HG02763 (cell line): ENCODE measurements around the gene SRPX2.
"Not testable (repeated sequence)": the region's sequence is repeated elsewhere in the genome, so short reads cannot be mapped to it uniquely, and the experiment has no call there.

Experiments used
- ATAC-seq: cut with Tn5 transposase; IDR thresholded peaks from one replicate; pipeline ENCODE4 v1.9.1; 2021; ENCODE audit warnings: mild to moderate bottlenecking, moderate library complexity; ENCODE audit not compliant: unreplicated experiment

The SRPX2 gene

GRCh38 chrX:100695991-100696390 is 52.0 kb downstream of the SRPX2 start:
- ATAC-seq, result no peak

GRCh38 chrX:100696699-100697351 is 52.8 kb downstream of the SRPX2 start:
- ATAC-seq, result no peak

GRCh38 chrX:100698551-100698950 is 54.6 kb downstream of the SRPX2 start:
- ATAC-seq, result no peak

GRCh38 chrX:100700809-100701208 is 56.8 kb downstream of the SRPX2 start:
- ATAC-seq, result no peak

GRCh38 chrX:100704581-100705203 is 60.7 kb downstream of the SRPX2 start:
- no peak for ATAC-seq

- no peak for ATAC-seq
Observed at GRCh38 chrX:100710816-100711215, 66.8 kb downstream of the SRPX2 start.

- no peak for ATAC-seq
Observed at GRCh38 chrX:100717363-100717762, 73.4 kb downstream of the SRPX2 start.

- no peak for ATAC-seq
Observed at GRCh38 chrX:100719139-100719538, 75.1 kb downstream of the SRPX2 start.

- no peak for ATAC-seq
Observed at GRCh38 chrX:100720301-100720700, 76.3 kb downstream of the SRPX2 start.

- no peak for ATAC-seq
Observed at GRCh38 chrX:100721328-100721727, 77.3 kb downstream of the SRPX2 start.

- not testable (repeated sequence) for ATAC-seq
Observed at GRCh38 chrX:100724006-100724405, 80.0 kb downstream of the SRPX2 start.
